Placental pericyte (primary cell): Measurements from ENCODE around the gene AADAC. TPM values are rescaled to one million over a fixed set of nuclear protein-coding genes. Genes with fewer than 3 reads are reported as not detected.

Experiments used
- total RNA-seq: library from RNA; depleted of rRNA; stranded (reverse); fragments of >200 nt; gene quantifications from 2 replicates; pipeline ENCODE4 v1.2.3, GENCODE V29; 2012

Gene AADAC
- total RNA-seq: 0.22 and 0.43 TPM in 2 replicates

DNA sequence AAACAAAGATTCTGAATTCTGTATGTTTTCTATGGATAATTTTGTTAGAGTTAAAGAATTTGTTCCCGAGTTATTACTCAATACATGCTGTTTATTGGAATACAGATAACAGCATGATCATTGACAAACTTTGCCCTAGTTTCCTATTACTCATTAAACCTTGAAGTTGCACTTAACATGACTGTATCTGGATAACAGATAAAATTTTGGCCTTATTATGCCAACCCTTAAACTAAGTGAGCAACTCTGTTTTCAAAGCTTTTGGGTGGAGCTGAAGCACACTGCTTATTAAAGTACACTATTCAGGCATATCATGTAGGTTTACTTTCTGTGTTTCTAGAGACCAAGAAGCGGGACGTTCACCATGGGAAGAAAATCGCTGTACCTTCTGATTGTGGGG, at the start of gene AADAC:
TSS of gene AADAC (plus strand) at position 318 of the 400 bp plus-strand sequence. CDS start at position 365, 47 bp downstream.

GRCh38 chr3:151873398-151873797, 59.5 kb downstream of the AADAC start, which contains the start of gene SUCNR1:
Gene SUCNR1 (plus strand): TSS chr3:151873643. CDS start chr3:151879893, 6,250 bp downstream.

Other genes starting within 250 kb of the AADAC start
- gene AADACL2, start 80.2 kb upstream of the AADAC start, total RNA-seq: not detected in 2 replicates
- gene SUCNR1, start 59.5 kb downstream of the AADAC start, total RNA-seq: under 0.01 and 0.22 TPM in 2 replicates